Ovary (tissue), 3 donors: Measurements from ENCODE around the gene CAMSAP1.

Experiments used
- CTCF ChIP-seq, 3 donors: fragments of 450-650 bp in 2 of 3; fragments of 200-600 bp in 1 of 3; IDR thresholded peaks; one replicate each; pipeline versions ENCODE4 v1.5.1 to v1.8.0; 2016 to 2022; ENCODE audit warnings: antibody characterized with exemption in 3 of 3, mild to moderate bottlenecking in 1 of 3
- EP300 ChIP-seq: sonication (generic); formaldehyde crosslinking; IDR thresholded peaks from one replicate; pipeline ENCODE4 v1.6.1; 2017; ENCODE audit warnings: antibody characterized with exemption
- donor health status: DM: no; HTN: no; CAD: no.

- no peak for TF ChIP-seq CTCF (IDR thresholded peaks at IDR 0.05)
- TF ChIP-seq EP300 = no peak
Measured at GRCh38 chr9:135914921-135915320, 7.6 kb upstream of the CAMSAP1 start.
